Fibroblast of peridontal ligament (primary cell): ENCODE data around the gene A1BG.
"Not testable (repeated sequence)": the region's sequence is repeated elsewhere in the genome, so short reads cannot be mapped to it uniquely, and the experiment has no call there.

Experiments used
- DNase-seq: peaks from one replicate; pipeline ENCODE4 v3.0.0-alpha.2; 2010; ENCODE audit errors: extremely low read depth

The A1BG gene

GRCh38 chr19:58357481-58358145, 4.3 kb upstream of the A1BG start:
- DNase-seq: no peak

GRCh38 chr19:58356766-58357480, 3.6 kb upstream of the A1BG start:
- no peak for DNase-seq

GRCh38 chr19:58355908-58356765, 2.8 kb upstream of the A1BG start:
- no peak for DNase-seq

GRCh38 chr19:58355215-58355796, 2.0 kb upstream of the A1BG start:
- no peak for DNase-seq

- no peak for DNase-seq
Observed at GRCh38 chr19:58354478-58355030, 1.3 kb upstream of the A1BG start.

- no peak for DNase-seq
Observed at GRCh38 chr19:58353717-58354477, 605 bp upstream of the A1BG start.

GRCh38 chr19:58351990-58352755, 1.1 kb downstream of the A1BG start:
- DNase-seq: no peak

GRCh38 chr19:58351558-58351878, 1.8 kb downstream of the A1BG start:
- no peak for DNase-seq

- DNase-seq: no peak
Observed at GRCh38 chr19:58350871-58351557, 2.3 kb downstream of the A1BG start.

GRCh38 chr19:58350001-58350861, 3.1 kb downstream of the A1BG start:
- DNase-seq: no peak

- no peak for DNase-seq
Observed at GRCh38 chr19:58349590-58349989, 3.7 kb downstream of the A1BG start.

- DNase-seq: not testable (repeated sequence)
Observed at GRCh38 chr19:58348080-58348479, 5.2 kb downstream of the A1BG start.

GRCh38 chr19:58346961-58347929, 6.0 kb downstream of the A1BG start:
- DNase-seq: peak; percentile 51

GRCh38 chr19:58345558-58345957, 7.7 kb downstream of the A1BG start:
- no peak for DNase-seq

- DNase-seq: no peak
Observed at GRCh38 chr19:58338825-58339558, 14.3 kb downstream of the A1BG start.

GRCh38 chr19:58338336-58338735, 15.0 kb downstream of the A1BG start:
- no peak for DNase-seq

- no peak for DNase-seq
Observed at GRCh38 chr19:58336820-58337219, 16.5 kb downstream of the A1BG start.
